ENCODE data around the gene ADRA1B.

The ADRA1B gene

DNA sequence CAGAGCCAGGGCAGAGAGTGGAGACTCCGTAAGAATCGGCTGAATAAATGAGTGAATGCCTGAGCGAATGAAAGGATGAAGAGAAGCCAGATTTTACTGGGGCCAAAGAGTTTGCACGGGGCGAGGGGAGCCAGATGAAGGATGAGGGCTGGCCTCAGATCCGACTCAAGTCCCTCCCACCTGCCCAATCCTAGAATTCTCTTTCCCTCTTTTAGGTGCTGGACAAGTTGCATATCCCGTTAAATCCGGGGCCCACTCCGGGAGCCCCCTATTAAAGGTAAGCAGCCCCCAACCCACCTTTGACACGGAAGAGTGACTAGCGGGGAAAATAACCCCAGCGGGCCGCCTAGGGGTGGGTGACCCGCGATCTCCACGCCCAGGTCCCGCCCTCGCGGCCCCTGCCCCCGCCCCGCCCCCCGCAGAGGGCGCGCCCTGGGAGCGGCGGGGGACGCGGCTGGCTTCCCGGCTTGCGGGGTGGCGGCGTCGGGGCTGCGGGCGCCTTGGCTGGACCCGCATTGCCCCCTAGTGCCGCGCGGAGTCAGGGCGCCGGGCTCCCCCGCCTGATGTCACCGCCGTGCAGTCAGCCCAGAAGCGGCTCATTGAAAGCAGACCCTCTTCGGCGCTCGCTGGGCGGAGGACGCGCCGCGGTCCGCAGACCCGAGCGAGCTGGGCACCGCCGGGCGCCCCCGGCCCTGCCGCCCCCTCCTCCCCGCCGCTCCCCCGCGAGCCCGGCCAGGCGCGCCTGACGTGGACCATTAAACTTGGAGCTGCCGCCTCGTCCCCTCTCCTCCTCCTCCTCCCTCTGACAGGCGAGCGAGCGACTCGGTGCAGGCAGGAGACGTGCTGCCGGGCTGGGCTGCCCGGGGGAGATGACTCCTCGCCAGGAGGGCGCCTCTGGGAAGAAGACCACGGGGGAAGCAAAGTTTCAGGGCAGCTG, at the start of gene ADRA1B:
ADRA1B (plus strand) TSS at position 579 of the 937 bp plus-strand sequence. CDS start 424 bp downstream, outside the sequence.
- DNase-seq = peak; percentile 72

DNA sequence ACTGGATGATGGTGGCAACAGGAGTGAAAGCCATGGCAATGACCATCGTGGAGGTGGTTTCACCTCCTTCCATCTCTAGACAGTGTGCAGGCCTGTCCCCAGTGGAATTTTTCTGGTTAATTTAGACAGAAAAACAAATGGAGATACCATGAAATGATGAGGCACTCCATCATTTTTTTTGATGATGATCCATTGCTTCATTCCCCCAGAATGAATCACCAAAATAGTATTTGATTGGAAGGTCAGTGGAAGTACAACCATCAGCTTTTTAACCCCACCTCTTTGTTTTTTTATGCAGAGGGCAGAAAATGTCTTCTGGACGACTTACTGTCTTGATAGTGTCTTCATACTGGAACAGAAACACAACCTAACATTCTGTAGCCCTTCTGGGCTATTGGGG, 42.6 kb upstream of the ADRA1B start:
- no peak for DNase-seq

DNA sequence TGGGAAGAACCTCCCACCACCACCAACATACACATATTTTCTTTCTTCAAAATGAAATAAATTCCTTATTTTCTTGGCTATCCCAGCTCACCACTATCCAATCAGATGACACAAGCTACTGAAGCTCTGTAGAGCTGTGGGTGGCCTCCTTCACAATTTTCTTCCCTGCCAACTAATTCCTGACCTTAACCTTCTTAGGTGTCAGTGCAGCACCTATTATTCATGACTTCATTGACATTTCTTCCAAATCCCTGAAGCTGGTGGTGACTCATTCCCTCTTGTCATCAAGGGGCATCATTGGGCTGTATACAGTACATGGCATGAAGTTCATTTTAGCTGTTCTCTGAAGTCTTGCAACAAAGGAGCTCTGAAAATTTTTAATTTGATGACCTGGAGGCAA, 42.0 kb upstream of the ADRA1B start:
- no peak for DNase-seq

DNA sequence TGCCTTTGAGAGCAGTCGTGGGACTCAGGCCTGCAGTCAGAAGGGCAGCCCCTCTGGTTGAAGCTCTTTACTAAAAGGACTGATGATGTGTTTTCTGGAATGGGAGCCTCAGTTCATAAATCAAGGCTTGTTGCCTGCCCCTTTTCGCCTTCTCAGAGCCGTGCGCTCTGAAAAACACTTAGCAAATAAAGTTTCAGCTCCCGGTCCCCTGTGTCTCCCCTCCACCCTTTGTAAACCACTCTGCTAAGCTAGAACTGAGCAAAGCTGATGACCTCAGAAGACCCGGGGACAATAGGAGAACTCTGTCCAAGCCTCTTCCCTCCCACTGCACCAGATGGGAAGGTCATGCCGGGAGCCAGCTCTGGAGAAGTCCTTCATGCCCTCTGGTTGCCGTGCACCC, 39.3 kb upstream of the ADRA1B start:
- no peak for DNase-seq

DNA sequence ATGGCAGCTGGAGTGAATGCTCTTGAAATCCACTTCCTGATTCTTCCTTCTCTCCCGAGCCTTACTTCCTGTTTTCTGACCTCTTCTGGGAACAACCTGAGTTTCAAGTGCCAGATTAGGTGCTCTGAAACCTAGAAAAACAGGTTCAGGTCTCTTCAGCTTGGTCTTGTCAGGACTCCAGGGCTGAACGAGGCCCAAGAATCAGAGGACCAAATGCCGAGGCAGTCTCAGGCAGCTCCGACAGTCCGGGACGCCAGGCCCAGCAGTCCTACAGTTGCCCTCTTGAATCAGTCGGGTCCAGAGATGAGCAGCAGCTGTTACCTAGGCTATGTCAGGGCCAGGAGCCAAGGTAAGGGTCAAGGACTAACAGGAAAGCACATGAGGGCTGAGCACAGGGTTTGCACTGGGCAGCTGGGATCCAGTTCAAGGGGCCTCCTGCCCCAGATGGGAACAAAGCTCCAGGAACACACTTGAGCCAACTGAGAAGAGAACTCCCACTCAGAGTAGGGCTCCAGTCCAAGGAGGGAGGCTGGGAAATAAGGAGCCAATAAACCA, 38.3 kb upstream of the ADRA1B start:
- DNase-seq = no peak

DNA sequence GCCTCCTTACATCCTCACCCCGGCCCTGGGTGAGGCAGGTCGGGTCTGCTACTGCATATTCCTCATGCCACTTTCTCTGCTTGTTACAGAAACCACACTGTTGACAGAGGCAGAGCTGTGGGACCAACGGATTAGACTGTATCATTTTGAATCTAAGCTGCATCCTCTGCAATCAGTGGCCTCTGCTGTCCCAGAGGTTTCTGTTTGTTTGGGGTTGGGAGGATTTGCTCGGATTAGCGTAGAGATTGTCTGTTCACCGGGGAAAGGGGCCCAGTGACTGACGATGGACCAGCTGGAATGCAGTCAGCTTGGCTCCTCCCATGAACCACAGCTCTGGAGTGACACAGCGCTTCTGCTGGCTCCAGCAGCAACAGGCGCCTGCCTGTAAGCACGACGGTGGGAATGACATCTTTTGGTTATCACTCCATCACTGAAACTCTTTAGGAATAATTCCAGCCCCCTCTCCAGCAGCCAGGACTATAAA, 37.3 kb upstream of the ADRA1B start:
- DNase-seq = no peak

DNA sequence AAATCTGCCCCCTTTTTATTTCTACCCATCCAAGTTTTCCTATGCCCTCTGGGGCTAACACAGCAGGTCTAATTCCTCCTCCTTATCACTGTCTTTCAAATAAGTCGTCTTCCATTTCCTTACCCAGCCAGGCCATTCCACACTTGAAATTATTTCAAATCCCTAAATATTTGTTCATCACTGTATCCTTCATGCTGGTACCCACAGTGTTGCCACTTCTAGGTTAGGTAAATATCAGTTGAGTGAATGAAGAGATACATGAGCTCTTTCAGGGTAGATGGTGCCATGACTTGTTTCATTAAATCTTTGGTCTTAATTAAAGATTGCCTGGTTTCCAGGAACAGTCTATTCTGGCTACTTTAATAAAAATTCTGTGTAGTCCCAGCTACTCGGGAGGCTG, 35.6 kb upstream of the ADRA1B start:
- no peak for DNase-seq

DNA sequence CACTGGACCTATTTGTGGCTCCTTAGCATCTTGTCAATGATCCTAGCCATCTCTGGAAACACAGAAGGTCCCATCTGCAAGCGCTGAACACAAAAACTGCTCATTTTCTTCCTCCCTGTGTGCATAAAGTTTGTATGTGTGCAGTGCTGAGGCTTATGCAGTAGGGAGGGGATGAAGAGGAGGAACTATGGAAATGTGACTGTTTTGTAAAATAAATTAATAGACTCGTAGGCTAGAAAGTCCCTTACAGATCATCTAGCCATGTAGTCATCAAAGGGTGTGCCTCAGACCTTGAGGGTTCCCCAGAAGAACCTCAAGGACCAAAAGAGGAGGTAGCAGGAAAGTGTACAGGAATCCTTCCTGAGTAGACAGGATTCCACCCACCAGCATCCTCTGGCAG, 34.3 kb upstream of the ADRA1B start:
- DNase-seq = no peak

DNA sequence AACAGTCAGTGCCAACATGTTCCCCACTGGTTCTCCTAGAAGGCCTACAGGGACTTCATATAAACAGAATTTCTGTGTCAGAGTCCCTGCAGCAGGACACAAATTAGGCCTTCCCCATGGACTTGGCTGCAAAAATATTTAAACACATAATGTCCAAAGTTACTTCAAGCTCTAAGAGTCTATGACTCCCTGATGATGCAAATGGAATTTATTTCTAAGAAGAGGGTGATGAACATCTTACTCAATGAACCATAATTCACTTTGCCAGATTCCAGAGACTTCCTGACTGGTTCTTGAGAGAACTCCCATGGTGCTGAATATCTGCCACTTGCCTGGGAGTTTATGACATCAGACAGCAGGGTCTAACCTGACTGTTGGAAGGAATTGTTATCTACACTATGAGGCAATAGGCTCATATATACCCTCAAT, 32.7 kb upstream of the ADRA1B start:
- no peak for DNase-seq

DNA sequence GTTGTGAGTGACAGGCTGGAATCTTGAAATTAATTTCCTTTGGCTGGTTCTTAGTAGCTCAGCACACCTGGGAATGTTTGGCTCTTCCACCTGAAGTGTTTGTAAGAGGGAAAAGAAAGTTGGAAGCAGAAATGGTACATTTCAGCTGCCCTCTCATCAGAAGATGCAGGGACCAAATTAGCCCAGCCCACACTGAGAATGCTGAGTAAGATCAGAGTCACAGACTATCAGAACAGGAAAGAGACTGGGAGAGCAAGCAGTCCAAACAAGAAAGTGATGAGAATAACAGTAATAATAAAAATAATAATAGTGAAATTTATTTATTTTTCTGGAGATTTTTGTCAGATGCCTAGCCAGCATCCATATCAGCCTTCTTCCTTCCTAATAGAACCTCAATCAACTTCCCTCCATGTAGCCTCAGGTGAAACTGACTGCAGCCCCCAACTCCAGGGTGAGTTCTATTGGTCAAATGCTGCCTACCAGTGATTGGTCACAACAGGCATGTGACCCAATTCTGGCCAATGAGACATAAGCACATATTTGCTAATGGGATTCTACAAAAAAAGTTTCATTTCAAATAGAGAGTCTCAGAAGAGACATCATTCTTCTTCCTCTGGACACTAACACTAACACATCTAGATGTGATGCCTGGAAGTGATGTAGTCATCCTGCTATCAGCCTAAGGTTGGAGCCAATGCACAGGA, 31.2 kb upstream of the ADRA1B start:
- DNase-seq = no peak

DNA sequence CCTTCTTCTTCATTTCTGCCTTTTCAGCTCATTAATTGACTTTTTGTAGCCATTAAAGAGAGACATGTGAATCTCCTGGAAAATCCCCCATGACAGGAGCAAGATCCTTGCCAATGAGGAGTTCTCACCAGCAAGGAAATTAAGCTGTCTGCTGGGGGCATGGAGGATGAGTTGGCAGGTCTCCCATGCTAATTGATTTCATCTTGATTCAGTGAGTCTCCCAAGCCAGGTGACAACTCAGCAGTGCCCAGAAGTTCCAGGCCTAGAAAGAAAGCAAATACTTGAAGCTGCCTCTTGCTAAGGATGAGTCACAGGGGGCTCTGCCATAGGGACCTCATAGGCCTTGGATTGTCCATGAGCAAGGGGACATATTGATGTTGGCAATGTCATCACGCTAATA, 30.0 kb upstream of the ADRA1B start:
- no peak for DNase-seq

DNA sequence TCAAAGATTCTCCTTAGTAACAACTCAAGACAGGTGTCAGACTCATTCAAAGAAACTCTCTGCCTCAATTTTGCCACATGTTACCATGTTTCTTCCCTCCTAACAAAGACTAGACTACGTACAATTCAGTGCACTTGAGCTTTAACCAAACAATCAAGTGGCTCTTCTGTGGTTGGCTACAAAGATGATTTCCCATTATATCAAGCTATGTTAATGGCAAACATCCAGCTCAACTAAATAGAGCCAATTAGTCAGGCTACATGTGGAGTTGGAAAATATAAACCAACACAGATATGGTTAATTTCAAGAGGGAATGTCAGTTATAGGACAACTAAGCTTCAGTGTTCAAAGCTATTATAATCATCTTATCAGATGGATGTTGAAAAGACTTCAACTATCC, 29.2 kb upstream of the ADRA1B start:
- no peak for DNase-seq

DNA sequence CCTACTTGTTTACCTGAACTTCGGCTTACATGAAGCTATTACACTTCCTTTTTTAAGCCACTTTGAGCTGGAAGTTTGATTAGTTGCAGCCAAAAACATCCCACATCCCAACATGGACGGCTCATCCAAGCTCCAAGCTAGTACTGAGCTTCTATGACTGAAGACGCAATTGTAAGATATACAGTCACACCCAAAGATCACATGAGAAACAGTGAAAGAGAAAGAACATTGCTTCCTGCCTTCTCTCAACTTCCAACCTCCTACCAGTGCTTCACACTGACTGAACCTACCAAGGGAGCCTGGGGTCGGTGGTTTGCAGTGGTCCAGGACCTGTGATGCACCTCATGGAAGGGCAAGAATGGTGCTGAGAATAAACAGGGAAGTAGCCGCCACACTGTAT, 27.4 kb upstream of the ADRA1B start:
- DNase-seq = no peak

DNA sequence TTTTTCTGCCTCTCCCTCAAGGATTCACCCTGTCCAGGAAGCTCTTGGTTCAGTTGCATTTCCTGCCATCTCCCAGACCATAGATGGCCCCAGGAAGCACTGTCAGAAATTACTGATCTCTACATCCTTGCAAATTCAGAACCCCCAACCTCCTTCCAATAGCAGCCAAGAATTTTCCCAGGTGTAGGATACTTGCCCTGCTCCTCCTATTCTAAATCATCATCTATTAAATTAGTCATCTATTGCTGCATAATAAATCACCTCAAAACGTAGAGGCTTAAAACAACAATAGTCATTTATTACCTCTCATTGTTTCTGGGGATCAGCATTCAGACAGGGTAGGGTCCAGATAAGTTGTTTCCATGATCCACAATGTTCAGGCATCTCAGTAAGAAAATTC, 26.1 kb upstream of the ADRA1B start:
- no peak for DNase-seq

DNA sequence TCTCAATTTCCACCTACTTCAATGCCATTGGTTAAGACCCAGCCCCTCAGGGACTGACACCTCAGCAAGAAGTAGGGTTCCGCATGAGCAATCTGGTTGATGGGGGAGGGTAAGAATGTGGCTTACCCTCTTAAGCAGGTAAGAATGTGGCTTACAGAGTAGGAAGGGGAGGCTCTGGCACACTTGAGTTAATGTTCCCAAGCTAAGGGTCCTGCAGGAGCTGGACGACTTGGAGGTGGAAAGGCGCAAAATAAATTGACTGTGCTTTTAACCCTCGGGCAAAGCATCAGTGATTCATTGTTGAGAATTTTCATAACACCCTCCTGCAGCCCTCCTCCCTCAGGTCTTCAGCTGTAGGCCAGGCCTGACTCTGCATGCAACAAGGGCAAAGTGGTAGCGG, 24.9 kb upstream of the ADRA1B start:
- no peak for DNase-seq

DNA sequence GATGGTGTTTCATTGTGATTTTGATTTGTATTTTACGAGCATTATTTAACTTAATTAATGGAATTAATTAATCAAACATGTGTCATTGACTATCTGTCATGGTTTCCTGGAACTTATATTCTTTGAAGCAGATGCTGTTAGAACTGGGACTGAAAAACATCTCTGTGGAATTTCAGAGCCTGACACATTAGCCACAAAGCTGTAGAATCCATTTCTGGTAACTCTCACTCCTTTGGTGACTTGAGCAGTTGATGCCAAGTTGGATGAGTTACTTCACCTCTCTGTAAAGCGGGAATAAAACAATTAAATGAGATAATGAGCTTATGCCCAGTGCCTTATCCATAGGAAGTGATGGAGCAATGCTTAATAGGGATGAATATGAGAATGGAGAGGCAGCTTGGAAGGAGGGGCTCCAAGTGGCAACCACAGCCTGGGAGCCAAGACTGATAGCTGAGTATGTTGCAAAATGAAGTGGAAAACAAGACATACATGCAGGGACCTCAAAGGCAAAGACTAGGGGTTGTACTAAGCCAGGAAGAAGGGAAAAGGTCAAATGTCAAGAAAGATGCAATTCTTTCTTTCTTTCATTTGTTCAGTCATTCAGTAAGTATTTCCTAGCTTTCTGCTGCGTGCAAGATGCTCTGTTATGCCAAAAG, 23.1 kb upstream of the ADRA1B start:
- no peak for DNase-seq

DNA sequence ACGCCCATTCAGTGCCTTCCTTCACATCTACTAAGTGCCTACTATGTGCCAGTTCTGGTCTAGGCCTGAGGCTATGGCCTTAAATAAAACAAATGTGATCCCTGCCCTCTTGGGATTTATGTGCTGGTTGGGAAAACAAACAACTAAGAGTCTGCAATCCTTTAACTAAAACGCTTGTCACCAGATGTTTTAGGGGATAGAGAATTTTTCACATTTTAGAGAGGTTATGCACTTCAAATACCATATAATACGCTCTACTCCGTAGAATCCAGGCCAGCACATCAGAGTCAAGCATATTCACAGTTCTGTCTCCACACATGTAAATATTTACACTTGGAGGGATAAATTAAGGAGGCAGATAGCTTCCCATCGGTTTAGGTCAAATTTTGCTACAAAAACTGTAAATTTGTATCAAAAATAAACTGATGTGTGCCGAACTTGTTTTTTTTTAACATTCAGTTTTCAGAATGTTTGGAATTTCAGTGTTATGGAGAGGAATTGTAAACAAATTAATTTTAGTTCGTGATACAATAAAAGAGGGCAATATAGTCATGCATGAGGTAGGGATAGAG, 22.0 kb upstream of the ADRA1B start:
- DNase-seq = no peak

DNA sequence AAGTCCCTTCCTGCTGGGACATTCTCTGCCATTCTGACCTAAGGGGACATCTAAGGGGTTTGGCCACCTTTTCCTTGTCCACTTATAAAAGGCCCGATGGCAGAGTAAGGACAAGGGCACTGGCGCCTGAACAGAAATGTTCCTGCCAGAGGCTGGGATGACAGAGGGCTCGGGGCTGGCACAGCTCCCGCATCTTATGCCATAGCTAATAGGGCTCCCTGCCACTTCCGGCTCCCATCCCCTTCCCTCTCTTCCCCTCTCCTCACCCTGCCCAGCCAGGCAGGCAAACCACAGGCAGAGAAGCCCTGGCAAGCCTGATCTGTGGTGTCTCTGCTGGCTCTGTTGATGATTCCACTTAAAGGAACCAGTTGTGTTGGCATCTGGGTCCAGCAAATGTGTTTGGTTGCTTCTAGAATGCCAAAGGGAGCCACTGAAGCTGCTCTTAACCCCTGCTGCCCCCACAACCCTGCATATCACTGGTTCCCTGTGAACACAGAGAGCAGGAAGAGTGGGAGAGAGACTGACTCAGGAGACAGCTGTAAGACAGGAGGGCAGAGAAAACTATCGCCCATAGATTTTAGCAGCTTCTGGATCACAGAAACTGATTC, 18.4 kb upstream of the ADRA1B start:
- no peak for DNase-seq

DNA sequence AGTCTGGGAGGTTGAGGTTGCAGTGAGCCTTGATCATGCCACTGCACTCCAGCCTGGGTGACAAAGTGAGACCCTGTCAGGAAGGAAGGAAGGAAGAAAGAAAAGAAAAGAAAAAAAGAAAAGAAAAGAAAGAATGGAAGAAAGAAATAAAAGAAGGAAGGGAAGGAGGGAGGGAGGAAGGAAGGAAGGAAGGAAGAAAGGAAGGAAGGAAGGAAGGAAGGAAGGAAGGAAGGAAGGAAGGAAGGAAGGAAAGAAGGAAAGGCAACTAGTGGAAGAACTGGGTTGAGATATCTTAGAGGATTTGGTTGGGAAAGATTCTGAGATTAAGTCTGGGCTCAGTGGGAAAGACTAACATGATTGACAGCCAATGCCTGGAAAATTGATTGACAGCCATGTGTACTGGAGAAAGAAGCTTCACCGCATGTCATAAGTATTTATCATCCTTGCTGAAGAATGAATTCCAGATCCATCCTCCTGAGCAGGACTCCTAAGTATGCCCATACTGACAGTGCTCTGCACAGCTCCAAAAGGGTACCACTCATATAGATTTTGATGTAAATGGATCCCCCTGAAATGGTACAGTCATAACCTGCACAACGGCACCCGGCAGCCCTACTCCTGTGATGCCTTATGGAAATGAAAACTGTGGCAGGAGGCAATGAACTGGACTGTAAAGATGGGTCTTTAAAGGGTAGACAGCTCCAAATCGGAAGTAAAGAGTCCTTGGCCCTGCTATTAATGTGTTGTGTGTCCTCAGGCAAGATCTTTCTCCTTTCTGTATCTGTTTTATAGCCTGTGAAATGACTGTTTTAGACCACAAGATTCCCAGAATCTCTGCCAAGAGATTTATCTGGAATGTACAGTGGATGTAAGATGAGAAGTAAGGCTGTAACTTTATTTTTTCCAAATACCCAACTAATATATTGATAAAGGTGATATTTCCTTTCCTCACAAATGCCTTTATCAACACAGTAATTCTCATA, 16.9 kb upstream of the ADRA1B start:
- no peak for DNase-seq

DNA sequence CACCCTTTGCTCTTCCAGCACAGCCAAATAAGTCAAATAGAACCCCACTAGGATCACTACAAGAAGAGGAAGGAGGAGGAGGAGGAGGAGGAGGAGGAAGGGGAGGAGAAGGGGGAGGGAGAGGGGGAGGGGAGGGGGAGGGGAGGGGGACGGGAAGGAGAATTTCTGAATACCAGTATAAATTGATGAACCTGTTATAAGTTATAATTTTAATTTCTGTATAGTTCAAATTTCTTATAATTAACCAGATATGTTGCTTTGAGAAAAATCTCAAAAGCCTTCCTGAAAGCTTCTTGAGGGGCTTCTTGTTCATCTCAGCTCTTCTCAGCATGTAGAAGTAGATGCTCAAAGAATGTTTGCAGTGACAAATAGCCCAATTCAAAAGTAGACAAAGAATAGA, 15.0 kb upstream of the ADRA1B start:
- DNase-seq = no peak

DNA sequence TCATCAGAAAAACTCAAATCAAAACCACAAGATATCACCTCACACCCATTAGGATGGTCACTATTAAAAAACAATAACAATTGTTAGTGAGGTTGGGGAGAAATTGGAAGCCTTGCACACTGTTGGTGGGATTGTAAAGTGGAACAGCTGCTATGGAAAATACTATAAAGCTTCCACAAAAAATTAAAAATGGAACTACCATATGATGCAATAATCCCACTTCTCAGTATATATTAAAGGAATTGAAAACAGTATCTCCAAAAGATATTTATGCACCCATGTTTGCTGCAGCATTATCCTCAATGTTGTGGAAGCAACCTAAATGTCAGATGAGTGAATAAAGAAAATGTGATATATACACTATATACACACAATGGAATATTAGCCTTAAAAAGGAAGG, 14.5 kb upstream of the ADRA1B start:
- no peak for DNase-seq
